Body of pancreas (tissue), 4 donors: ENCODE results near the gene KRT81. TPM values are rescaled to one million over a fixed set of nuclear protein-coding genes. Genes with fewer than 3 reads are reported as not detected.

Experiments
- ATAC-seq: fragments of 150-250 bp; one replicate; pipeline ENCODE4 v1.9.1; 2016
- DNase-seq, 4 donors: peaks; one replicate each; pipeline ENCODE4 v3.0.0-alpha.2; 2019
- H3K27ac ChIP-seq, 4 donors: fragments of 200-600 bp; sonication (generic); 1 replicate in 3 of 4; 2 replicates in 1 of 4; pipeline versions ENCODE4 v1.5.1 to v1.6.1; 2016 to 2019; ENCODE audit warnings: mild to moderate bottlenecking in 1 of 4, mixed read lengths in 1 of 4, moderate library complexity in 1 of 4
- H3K27me3 ChIP-seq, 2 donors: fragments of 200-600 bp; sonication (generic); one replicate each; pipeline ENCODE4 v1.6.0; 2016; ENCODE audit warnings: mild to moderate bottlenecking in 1 of 2
- H3K36me3 ChIP-seq, 2 donors: fragments of 200-600 bp; sonication (generic); replicated peaks in 1 of 2; 2 replicates each; pipeline ENCODE4 v1.5.1; 2016; ENCODE audit warnings: low read depth in 2 of 2; ENCODE audit not compliant: insufficient read depth in 1 of 2
- H3K4me1 ChIP-seq: fragments of 200-600 bp; sonication (generic); one replicate; pipeline ENCODE4 v1.6.0; 2016
- H3K4me3 ChIP-seq, 2 donors: fragments of 200-600 bp; sonication (generic); 1 replicate in 1 of 2; 2 replicates in 1 of 2; pipeline ENCODE4 v1.5.1; 2016 to 2019
- H3K9me3 ChIP-seq, 3 donors: fragments of 200-600 bp; sonication (generic); 1 replicate in 2 of 3; 2 replicates in 1 of 3; pipeline ENCODE4 v1.5.1; 2016
- POLR2A ChIP-seq, 3 donors: fragments of 450-650 bp; IDR thresholded peaks; one replicate each; pipeline ENCODE4 v1.6.1; 2016; ENCODE audit warnings: antibody characterized with exemption in 3 of 3, mild to moderate bottlenecking in 2 of 3
- WGBS, 2 donors: methylation state at CpG; one replicate each; pipeline ENCODE4 v1.1.5; 2017; 5-methylcytosine and 5-hydroxymethylcytosine counted together
- intact Hi-C: fragments of 100-400 bp; cut with DNase I; formaldehyde crosslinking; loops from one replicate; pipeline ENCODE4 v1.15.1; 2023
- total RNA-seq, 2 donors: library from RNA; depleted of rRNA; stranded (reverse); fragments of >200 nt; gene quantifications; one replicate each; pipeline ENCODE4 v1.1.0, GENCODE V29; 2016
- TF ChIP-seq, protein P1 (sequence below), 7 experiments: fragments of 450-650 bp in 4 of 7; fragments of 200-600 bp in 3 of 7; sonication (generic) in 3 of 7; IDR thresholded peaks; one replicate each; pipeline ENCODE4 v1.5.1; 2016 to 2019; ENCODE audit warnings: antibody characterized with exemption in 7 of 7

KRT81 gene
- total RNA-seq, 2 donors from 2014 or later = not detected

GRCh38 chr12:52247622-52248540 lies 43.5 kb downstream of the KRT81 start:
- no peak for ATAC-seq
- Histone ChIP-seq H3K4me3 (no peak overlapping the region), H3K27me3 (no peaks in the 10 kb centered on the region), H3K4me1 (peaks cover 100% of the 10 kb centered on the region), H3K9me3 (no peaks in the 10 kb centered on the region), H3K36me3 (no peaks in the 10 kb centered on the region), H3K27ac (peak overlapping the region; percentile 92 to 99 (median 95))
- intact Hi-C loops = no loop called here
- peak in 1 of 3 donors; percentile 2 for TF ChIP-seq POLR2A (IDR thresholded peaks at IDR 0.05)
- TF ChIP-seq, protein P1, sequence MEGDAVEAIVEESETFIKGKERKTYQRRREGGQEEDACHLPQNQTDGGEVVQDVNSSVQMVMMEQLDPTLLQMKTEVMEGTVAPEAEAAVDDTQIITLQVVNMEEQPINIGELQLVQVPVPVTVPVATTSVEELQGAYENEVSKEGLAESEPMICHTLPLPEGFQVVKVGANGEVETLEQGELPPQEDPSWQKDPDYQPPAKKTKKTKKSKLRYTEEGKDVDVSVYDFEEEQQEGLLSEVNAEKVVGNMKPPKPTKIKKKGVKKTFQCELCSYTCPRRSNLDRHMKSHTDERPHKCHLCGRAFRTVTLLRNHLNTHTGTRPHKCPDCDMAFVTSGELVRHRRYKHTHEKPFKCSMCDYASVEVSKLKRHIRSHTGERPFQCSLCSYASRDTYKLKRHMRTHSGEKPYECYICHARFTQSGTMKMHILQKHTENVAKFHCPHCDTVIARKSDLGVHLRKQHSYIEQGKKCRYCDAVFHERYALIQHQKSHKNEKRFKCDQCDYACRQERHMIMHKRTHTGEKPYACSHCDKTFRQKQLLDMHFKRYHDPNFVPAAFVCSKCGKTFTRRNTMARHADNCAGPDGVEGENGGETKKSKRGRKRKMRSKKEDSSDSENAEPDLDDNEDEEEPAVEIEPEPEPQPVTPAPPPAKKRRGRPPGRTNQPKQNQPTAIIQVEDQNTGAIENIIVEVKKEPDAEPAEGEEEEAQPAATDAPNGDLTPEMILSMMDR (IDR thresholded peaks at IDR 0.05) = no peak
- DNase-seq = peak in 1 of 4 donors; percentile 29
- 11 to 39% methylated on average over 8 to 10 of the region's 10 CpGs for WGBS, 2 donors

DNA sequence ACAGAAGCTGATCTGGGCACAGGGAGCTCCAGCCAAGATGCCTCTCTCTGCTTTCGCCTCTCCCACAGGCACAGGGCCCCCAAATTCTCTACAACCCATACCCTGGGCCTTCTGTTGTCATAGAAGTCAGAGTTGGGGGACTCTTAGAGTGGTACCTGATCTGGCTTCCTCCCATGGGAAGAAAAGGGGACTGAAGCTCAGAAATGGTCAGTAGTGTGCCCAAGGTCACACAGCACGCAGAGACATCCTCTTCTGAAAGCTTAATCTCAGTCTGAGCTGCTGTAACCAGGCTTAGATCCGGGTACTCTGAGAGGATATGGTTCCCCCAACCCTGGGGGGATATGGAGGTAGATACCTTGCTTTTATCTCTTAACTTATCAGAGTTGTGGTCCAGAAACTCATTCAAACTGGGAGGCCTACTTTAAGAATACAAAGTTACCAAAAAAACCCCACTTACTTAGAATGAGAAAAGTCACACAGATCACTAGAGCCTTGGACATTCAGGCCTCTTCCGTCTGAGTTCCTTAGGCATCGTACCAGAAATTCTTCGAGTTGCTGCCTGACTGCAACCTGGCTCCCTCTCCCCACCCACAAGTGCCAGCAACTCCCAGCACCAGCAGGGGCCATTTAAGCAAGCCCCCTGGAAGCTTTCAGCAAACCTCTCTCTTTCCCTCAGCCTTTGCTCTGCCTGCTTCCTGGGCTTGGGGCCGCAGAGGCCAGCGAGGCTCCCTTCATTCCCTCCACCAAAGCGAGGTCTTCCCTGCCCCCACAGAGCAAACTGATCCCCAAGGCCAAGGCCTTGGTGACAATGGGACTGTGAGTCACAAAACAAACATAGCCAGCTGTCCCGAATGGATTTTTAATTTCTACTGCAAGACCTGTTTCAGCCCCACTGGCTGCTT lies 44.4 kb downstream of the KRT81 start:
- Histone ChIP-seq H3K36me3 (no peaks in the 10 kb centered on the region), H3K27ac (peak overlapping the region; percentile 92 to 99 (median 95)), H3K27me3 (no peaks in the 10 kb centered on the region), H3K9me3 (no peaks in the 10 kb centered on the region), H3K4me1 (peaks cover 97% of the 10 kb centered on the region), H3K4me3 (no peak overlapping the region)
- peak; percentile 76 for ATAC-seq
- peak; percentile 86 to 95 (median 90) for DNase-seq
- TF ChIP-seq, protein P1 (IDR thresholded peaks at IDR 0.05) = no peak
- TF ChIP-seq POLR2A (IDR thresholded peaks at IDR 0.05) = peak; percentile 47 to 91 (median 83)
- 16 to 24% methylated on average over 10 of the region's 10 CpGs for WGBS, 2 donors
- intact Hi-C loops = no loop called here

- Histone ChIP-seq H3K4me3 (no peak overlapping the region), H3K4me1 (peaks cover 88% of the 10 kb centered on the region), H3K9me3 (no peaks in the 10 kb centered on the region), H3K36me3 (no peaks in the 10 kb centered on the region), H3K27ac (peak overlapping the region; percentile 92 to 99 (median 95)), H3K27me3 (no peaks in the 10 kb centered on the region)
- no peak for ATAC-seq
- TF ChIP-seq POLR2A (IDR thresholded peaks at IDR 0.05) = no peak
- 65 to 84% methylated on average over 7 of the region's 7 CpGs for WGBS, 2 donors
- intact Hi-C loops = no loop called here
- DNase-seq = peak in 1 of 4 donors; percentile 16
Observed at GRCh38 chr12:52245962-52246569, 45.3 kb downstream of the KRT81 start.

DNA sequence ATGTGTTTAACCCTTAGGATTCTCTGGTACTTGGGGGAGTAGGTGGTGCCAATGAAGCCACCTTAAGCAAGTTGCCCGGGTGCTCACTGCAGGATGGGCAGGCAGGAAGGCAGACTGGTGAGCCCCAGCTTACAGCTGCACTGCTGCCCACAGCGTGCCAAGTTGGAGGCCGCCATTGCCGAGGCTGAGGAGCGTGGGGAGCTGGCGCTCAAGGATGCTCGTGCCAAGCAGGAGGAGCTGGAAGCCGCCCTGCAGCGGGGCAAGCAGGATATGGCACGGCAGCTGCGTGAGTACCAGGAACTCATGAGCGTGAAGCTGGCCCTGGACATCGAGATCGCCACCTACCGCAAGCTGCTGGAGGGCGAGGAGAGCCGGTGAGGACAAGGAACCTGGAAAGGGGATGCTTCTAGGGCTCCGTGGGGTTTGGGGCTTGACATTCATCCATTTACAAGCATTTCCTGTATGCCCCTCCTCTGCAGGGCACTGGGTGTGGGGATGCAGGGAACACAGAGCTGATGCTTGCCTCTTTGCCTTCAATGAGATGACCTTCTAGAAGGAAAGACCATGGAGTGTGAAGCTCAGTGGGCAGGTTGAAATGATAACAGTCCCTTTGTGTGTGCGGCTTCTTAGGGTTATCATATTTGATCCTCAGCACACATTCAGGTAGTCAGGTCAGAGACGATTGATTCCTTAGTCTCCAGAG lies 45.9 kb downstream of the KRT81 start:
- WGBS, 2 donors = 78 to 79% methylated on average over 6 to 15 of the region's 20 CpGs
- no peaks in the 10 kb centered on the region for H3K9me3 ChIP-seq
- peak overlapping the region; percentile 92 to 99 (median 95) for H3K27ac ChIP-seq
- H3K4me3 ChIP-seq = no peak overlapping the region
- DNase-seq = peak; percentile 75 to 80 (median 76)
- TF ChIP-seq, protein P1 (IDR thresholded peaks at IDR 0.05) = no peak
- peak in 2 of 3 donors; percentile 21 to 31 for TF ChIP-seq POLR2A (IDR thresholded peaks at IDR 0.05)
- intact Hi-C loops = no loop called here
- ATAC-seq = no peak
- peaks cover 81% of the 10 kb centered on the region for H3K4me1 ChIP-seq
- H3K36me3 ChIP-seq = no peaks in the 10 kb centered on the region
- no peaks in the 10 kb centered on the region for H3K27me3 ChIP-seq
